ENCODE measurements around the gene KDM4C.

DNA sequence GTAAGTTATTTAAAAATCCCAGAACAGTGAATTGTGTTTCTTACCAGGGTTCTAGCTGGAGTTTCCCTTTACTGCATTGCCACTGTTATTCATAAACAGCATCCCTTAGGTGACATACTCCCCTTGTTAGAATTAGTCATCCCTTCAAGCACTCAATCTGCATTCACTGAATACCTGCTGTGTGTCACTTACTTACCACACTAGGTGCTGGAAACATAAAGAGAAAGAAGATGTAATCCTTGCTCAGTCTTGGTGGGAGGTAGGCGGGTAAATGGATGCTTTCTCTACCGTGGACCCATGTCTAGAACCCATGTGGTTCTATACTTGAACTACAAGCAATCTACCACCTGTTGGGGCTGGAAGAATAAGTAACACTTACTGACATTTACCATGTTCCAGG, 371.6 kb downstream of the KDM4C start:
- no peak for TF ChIP-seq EZH2 (IDR thresholded peaks at IDR 0.05; ENCODE audit: borderline replicate concordance, low read length)
- TF ChIP-seq, protein P1, sequence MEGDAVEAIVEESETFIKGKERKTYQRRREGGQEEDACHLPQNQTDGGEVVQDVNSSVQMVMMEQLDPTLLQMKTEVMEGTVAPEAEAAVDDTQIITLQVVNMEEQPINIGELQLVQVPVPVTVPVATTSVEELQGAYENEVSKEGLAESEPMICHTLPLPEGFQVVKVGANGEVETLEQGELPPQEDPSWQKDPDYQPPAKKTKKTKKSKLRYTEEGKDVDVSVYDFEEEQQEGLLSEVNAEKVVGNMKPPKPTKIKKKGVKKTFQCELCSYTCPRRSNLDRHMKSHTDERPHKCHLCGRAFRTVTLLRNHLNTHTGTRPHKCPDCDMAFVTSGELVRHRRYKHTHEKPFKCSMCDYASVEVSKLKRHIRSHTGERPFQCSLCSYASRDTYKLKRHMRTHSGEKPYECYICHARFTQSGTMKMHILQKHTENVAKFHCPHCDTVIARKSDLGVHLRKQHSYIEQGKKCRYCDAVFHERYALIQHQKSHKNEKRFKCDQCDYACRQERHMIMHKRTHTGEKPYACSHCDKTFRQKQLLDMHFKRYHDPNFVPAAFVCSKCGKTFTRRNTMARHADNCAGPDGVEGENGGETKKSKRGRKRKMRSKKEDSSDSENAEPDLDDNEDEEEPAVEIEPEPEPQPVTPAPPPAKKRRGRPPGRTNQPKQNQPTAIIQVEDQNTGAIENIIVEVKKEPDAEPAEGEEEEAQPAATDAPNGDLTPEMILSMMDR (IDR thresholded peaks at IDR 0.05; ENCODE audit: low read length), result no peak
